Chondrocyte (in vitro differentiated cells): ENCODE data around the gene SLC39A11. TPM values are rescaled to one million over a fixed set of nuclear protein-coding genes. Genes with fewer than 3 reads are reported as not detected.

Experiments
- DNase-seq: peaks from one replicate; pipeline ENCODE4 v3.0.0; 2021; ENCODE audit warnings: mixed read lengths, low spot score
- H3K27ac Mint-ChIP-seq: one replicate; pipeline ENCODE4 v1.8.0; 2021; ENCODE audit warnings: mild to moderate bottlenecking, moderate library complexity, mixed read lengths; ENCODE audit not compliant: unreplicated experiment
- H3K27me3 Mint-ChIP-seq: 2 replicates; pipeline ENCODE4 v1.8.0; 2021; ENCODE audit warnings: low read depth, mixed read lengths
- H3K36me3 Mint-ChIP-seq: 2 replicates; pipeline ENCODE4 v1.8.0; 2021; ENCODE audit warnings: low read depth, mixed read lengths
- H3K4me1 Mint-ChIP-seq: 2 replicates; pipeline ENCODE4 v1.8.0; 2021; ENCODE audit warnings: low read depth, mild to moderate bottlenecking, mixed read lengths
- H3K4me3 Mint-ChIP-seq: one replicate; pipeline ENCODE4 v1.8.0; 2021; ENCODE audit warnings: mild to moderate bottlenecking, moderate library complexity, mixed read lengths; ENCODE audit not compliant: unreplicated experiment
- H3K9me3 Mint-ChIP-seq: 2 replicates; pipeline ENCODE4 v1.8.0; 2021; ENCODE audit warnings: low read depth, mixed read lengths
- total RNA-seq: library from RNA; stranded (reverse); gene quantifications from 3 replicates; pipeline ENCODE4 v1.2.1, GENCODE V29; 2021
- TF ChIP-seq, protein P1 (sequence below): fragments of 200-600 bp; sonication (generic); IDR thresholded peaks from 2 replicates; pipeline ENCODE4 v1.5.0; 2021; ENCODE audit warnings: antibody characterized with exemption, mild to moderate bottlenecking, moderate library complexity

Gene SLC39A11
- total RNA-seq, 1 donor from 2014 or later = 25.3 TPM

DNA sequence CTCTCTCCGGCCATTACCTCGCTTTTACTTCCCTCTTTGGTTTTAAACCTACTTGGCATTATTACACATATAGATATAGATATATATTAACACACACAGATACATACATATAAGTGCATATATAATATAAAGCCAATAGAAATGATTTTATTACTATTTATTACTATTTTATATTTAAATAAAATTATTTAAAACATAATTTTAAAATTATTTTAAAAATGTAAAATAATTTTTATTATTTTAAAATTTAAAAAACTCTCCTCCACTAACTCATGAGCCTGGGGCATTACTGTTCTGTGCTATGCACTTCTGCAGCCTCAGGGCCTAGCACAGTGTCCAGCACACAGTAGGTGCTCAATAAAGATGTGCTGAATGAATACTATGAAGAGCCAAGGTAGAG is 200.9 kb downstream of the SLC39A11 start:
- Mint-ChIP-seq H3K4me3 (no peak overlapping the region), H3K36me3 (peaks cover 2% of the 10 kb centered on the region), H3K27ac (no peak overlapping the region), H3K4me1 (peaks cover 21% of the 10 kb centered on the region), H3K9me3 (no peaks in the 10 kb centered on the region), H3K27me3 (no peaks in the 10 kb centered on the region)
- no peak for DNase-seq
- TF ChIP-seq, protein P1, sequence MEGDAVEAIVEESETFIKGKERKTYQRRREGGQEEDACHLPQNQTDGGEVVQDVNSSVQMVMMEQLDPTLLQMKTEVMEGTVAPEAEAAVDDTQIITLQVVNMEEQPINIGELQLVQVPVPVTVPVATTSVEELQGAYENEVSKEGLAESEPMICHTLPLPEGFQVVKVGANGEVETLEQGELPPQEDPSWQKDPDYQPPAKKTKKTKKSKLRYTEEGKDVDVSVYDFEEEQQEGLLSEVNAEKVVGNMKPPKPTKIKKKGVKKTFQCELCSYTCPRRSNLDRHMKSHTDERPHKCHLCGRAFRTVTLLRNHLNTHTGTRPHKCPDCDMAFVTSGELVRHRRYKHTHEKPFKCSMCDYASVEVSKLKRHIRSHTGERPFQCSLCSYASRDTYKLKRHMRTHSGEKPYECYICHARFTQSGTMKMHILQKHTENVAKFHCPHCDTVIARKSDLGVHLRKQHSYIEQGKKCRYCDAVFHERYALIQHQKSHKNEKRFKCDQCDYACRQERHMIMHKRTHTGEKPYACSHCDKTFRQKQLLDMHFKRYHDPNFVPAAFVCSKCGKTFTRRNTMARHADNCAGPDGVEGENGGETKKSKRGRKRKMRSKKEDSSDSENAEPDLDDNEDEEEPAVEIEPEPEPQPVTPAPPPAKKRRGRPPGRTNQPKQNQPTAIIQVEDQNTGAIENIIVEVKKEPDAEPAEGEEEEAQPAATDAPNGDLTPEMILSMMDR = no peak

DNA sequence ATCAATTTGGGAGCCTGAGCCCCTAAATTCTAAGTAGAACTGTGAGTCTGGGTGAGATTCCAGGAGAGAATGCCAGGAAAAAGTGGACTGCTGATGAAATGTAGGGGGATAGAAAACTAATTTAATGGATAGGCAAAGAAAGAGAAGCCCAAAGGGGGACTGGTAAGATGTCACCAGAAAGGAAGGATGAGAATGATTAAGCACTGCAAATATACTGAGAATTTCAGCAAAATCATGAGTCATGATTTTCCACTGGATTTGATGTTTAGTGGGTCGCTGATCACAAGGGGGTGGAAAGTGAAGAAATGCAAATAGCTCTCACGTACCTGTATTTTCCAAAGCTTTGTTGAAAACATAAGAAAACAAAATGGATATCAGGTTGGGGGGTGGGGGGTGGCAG is 201.8 kb downstream of the SLC39A11 start:
- H3K9me3 Mint-ChIP-seq = no peaks in the 10 kb centered on the region
- no peak for DNase-seq
- H3K27me3 Mint-ChIP-seq = no peaks in the 10 kb centered on the region
- H3K4me3 Mint-ChIP-seq = no peak overlapping the region
- H3K36me3 Mint-ChIP-seq = peaks cover 2% of the 10 kb centered on the region
- TF ChIP-seq, protein P1 = no peak
- H3K27ac Mint-ChIP-seq = no peak overlapping the region
- peaks cover 21% of the 10 kb centered on the region for H3K4me1 Mint-ChIP-seq

DNA sequence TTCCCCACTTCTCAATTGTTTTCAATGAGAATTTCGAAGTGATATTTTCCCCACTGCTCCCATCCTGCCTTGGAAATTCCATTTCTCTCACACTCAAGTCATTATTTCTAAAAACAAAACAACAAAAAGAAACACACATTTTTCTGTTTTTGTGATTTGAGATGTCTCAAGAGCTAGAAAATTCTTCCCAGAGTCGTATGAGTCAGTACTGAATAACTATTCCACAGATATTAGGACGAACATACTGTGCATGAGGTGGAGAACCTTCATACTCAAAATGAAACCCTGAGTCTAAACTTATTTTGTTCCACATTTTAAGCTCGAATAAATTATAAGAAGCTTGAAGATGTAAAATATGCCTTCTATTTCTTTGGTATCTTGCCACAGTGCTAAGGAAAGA is 204.6 kb downstream of the SLC39A11 start:
- H3K9me3 Mint-ChIP-seq = no peaks in the 10 kb centered on the region
- TF ChIP-seq, protein P1 = no peak
- H3K27me3 Mint-ChIP-seq = no peaks in the 10 kb centered on the region
- H3K4me3 Mint-ChIP-seq = no peak overlapping the region
- no peak overlapping the region for H3K27ac Mint-ChIP-seq
- peaks cover 21% of the 10 kb centered on the region for H3K4me1 Mint-ChIP-seq
- no peaks in the 10 kb centered on the region for H3K36me3 Mint-ChIP-seq
- no peak for DNase-seq

DNA sequence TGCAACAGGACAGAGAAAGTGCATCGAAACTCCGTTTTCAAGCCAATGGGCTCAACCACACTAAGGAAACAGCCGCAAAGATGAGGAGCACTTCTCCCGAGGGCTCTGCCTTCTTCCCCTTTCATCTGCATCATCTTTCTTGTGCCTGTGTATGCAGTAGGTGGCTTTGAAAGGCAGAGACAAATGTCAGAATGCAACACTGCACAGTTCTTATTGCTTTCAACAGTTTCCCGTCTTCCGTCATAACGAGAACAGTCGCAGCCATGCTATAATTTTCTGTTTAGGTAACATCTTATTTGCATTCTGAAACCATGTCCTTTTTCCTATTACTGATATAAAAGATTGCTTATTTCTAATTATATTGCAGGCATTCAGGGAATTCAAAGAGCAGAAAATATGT is 205.2 kb downstream of the SLC39A11 start:
- Mint-ChIP-seq H3K4me1 (peaks cover 21% of the 10 kb centered on the region), H3K27ac (no peak overlapping the region), H3K9me3 (no peaks in the 10 kb centered on the region), H3K36me3 (no peaks in the 10 kb centered on the region), H3K4me3 (no peak overlapping the region), H3K27me3 (no peaks in the 10 kb centered on the region)
- TF ChIP-seq, protein P1 = no peak
- DNase-seq = no peak

DNA sequence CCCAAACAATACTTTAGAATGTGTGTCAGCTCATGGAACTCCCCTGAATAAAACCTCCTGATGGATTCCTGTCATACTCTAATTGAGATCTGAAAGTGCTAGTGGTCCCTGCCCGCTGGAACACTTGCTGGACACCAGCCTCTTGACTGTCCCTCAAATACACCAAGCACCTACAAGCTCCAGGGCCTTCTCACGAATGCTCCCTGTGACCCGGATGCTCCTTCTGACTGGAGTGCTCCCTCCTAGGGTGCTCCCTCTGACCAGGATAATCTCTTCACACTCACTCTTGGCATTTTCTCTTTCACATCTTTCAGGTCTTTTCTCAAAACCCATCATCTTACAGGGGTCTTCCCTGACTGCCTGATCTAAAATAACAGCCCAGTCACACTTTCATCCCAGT is 205.9 kb downstream of the SLC39A11 start:
- H3K36me3 Mint-ChIP-seq = peaks cover 1% of the 10 kb centered on the region
- peaks cover 21% of the 10 kb centered on the region for H3K4me1 Mint-ChIP-seq
- no peaks in the 10 kb centered on the region for H3K27me3 Mint-ChIP-seq
- no peaks in the 10 kb centered on the region for H3K9me3 Mint-ChIP-seq
- no peak overlapping the region for H3K4me3 Mint-ChIP-seq
- no peak overlapping the region for H3K27ac Mint-ChIP-seq
- TF ChIP-seq, protein P1 = no peak
- DNase-seq = no peak
